Kidney tubule cell (primary cell): ENCODE measurements around the gene EDN1.
"Not testable (repeated sequence)": the region's sequence is repeated elsewhere in the genome, so short reads cannot be mapped to it uniquely, and the experiment has no call there.

Experiments used
- DNase-seq: peaks from one replicate; pipeline ENCODE4 v3.0.0-alpha.2; 2018; ENCODE audit warnings: low spot score

The EDN1 gene

GRCh38 chr6:12325872-12326271 lies 35.7 kb downstream of the EDN1 start:
- no peak for DNase-seq

DNA sequence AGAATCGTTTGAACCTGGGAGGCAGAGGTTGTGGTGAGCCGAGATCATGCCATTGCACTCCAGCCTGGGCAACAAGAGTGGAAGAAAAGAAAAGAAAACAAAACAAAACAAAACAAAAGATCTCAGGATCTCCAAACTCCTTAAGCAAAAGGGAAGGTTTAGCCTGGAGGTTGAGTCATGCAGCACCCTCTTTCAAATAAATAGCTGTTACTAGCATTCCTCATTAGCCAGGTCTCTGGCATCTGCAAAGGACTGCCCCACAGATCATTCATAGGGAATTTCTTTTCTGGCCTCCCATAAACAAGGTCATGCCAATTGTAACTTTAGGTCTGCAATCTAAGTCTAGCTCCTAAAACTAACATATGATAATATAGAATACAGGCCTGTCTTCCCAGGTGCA lies 37.2 kb downstream of the EDN1 start:
- DNase-seq = peak; percentile 82

GRCh38 chr6:12327988-12328387 lies 37.8 kb downstream of the EDN1 start:
- no peak for DNase-seq

- peak; percentile 69 for DNase-seq
Measured at GRCh38 chr6:12328701-12329100, 38.5 kb downstream of the EDN1 start.

- DNase-seq = no peak
Measured at GRCh38 chr6:12331474-12331873, 41.3 kb downstream of the EDN1 start.

DNA sequence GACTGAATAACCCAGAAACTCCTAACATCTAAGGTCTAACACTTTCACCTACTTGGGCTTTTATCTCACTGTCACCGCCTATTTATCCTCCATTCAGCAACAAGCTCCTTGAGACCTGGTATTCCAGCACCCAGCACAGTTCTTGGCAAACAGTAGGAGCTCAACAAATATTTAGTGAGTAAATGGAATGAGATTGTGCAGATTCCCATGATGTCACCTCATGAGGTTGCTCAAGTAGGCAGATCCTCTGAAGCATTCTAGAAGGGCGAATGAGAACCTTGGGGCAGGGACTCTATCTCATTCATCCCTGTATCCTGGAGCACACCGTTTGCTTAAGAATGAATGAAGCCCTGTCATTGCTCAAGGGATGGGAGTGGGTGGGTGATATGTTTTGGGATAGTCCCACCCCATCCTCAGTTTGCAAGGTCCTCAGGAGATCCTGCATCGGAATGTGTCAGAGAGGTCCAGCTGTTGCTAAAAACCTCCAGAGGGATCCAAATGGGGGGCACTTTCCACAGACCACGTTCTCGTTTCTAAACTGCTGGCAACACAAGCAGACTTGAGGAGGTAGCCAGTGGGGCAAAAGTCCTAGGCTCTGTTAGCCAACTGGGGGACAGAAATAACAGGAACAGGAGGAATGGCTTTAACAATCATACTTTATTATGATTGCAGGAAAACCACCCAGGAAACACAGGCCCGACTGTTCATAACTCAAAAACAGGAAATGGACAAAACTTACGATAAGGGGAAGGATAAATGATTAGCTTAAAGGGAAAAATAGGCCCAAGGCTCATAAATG lies 42.0 kb downstream of the EDN1 start:
- peak; percentile 91 for DNase-seq

DNA sequence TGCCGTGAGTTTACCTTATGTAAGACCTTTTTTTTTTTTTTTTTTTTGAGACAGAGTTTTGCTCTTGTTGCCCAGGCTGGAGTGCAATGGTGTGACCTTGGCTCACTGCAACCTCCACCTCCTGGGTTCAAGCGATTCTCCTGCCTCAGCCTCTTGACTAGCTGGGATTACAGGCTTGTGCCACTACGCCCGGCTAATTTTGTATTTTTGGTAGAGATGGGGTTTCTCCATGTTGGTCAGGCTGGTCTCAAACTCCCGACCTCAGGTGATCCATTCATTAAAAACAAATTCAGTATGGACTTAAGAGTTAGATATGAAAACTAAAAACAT lies 42.6 kb downstream of the EDN1 start:
- DNase-seq = not testable (repeated sequence)

DNA sequence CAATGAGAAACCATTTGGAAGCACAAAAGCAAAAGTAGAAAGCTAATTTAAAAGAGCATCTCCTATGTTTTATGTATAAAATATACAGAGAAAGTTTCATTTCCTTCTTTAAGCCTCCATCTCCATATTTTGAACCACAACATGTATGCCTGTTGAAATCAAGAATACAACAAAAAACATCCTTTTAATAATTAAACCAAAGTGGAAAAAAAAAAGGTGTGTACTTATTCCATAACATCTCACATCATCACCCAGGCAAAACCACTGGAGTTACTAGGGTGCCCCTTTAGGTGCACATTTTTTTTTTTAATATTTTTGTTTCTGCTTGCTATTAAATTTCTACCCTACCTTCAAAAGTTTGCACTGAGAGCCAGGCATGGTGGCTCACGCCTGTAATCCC lies 43.0 kb downstream of the EDN1 start:
- DNase-seq = no peak

- DNase-seq = no peak
Measured at GRCh38 chr6:12334526-12335130, 44.5 kb downstream of the EDN1 start.

GRCh38 chr6:12335131-12335527 lies 45.0 kb downstream of the EDN1 start:
- peak; percentile 77 for DNase-seq

GRCh38 chr6:12335717-12336116 lies 45.6 kb downstream of the EDN1 start:
- DNase-seq = no peak

- peak; percentile 37 for DNase-seq
Measured at GRCh38 chr6:12336121-12336971, 46.2 kb downstream of the EDN1 start.

DNA sequence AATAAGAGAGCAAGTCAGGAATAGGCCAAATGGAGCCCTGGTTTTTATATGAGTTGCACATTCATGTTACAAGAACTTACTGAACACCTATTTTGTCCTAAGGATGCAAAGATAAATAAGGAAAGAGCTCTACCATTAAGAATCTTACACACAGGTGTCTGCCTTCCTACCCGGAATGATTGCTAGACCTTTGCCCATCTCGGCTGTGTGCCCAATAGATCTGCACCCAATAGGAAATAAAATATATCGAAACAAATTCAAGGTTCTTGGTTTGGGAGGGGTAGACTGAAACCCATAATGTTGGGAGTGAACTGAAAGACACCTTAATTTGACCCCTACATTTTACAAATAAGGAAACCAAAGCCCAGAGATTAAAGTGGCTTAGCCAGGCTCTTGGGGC lies 48.9 kb downstream of the EDN1 start:
- DNase-seq = no peak

- no peak for DNase-seq
Measured at GRCh38 chr6:12339808-12340487, 49.8 kb downstream of the EDN1 start.

- no peak for DNase-seq
Measured at GRCh38 chr6:12340488-12340818, 50.3 kb downstream of the EDN1 start.

DNA sequence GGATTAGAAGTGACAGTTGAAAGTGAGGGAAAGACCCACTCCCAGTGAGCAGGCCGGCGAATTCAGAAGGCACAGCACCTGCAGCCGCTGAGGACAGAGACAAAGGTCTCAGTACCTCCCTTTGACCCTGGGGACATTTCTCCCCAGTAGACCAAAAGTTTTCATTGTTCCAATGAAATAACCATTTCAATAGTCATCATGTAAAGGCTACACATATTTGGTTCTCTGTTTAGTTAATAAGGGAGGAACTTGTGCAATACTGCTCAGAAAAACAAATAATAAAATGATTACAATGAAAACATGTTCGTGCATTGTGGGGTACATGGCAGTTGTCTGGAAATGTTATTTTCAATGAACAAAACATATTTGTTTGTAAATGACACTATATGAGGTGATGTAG lies 52.5 kb downstream of the EDN1 start:
- no peak for DNase-seq

GRCh38 chr6:12343122-12343439 lies 52.9 kb downstream of the EDN1 start:
- no peak for DNase-seq

DNA sequence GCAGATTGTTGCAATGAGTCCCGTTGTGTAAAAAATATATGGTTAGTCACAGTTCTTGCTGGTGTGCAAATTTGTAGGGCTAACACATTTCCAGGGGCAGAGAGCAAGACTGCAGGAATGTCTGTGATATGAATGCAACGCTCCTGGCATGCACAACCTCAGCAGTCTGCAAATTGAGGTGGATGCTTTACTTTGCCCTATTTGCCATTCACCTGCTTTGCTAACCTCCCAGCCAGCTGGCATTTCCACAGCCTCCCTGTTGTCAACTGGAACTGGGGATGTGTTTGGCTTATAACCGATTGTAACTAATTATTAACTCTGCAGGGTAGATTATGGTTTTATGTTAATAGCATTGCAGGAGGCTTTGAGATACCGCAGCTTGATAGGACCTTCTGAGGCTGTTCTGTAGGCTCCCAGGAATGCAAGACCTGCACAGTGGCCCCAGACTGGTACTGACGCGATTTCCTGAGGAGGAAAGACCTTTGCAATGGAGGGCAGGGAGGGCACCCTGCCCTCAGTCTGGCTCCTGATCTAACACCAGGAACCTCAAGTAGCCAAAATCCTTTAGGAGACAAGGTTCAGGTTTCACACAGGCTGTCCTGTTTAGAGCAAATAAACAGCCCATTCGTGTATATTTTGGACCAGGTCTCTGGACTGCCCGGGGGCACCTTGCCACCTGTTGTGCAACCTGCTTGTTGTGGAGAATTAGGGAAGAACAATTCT lies 53.4 kb downstream of the EDN1 start:
- DNase-seq = peak; percentile 97

DNA sequence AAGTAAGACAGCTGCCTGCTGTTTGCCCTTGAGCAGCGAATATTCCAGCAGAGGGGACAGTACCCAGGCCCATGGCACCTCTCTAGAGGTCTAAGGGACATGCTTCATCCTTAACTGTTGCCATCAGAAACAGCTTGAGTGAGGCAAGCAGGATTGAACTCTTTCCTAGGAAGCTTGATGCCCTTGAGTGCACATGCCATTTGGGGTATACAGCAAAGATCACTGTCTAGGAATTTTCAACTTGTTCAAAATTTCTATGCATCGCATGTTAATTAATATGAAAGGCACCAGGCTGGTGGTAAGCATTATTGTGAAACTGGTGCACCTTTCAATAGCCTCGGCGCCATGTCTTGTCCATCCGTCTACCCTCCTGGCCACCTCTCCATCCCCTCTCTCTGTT lies 54.1 kb downstream of the EDN1 start:
- DNase-seq = peak; percentile 61

GRCh38 chr6:12344961-12345693 lies 55.0 kb downstream of the EDN1 start:
- DNase-seq = no peak

GRCh38 chr6:12345694-12346058 lies 55.5 kb downstream of the EDN1 start:
- DNase-seq = no peak
